Fibroblast of mammary gland (primary cell): ENCODE measurements around the gene DTX2.

Experiments
- DNase-seq: peaks from one replicate; pipeline ENCODE4 v3.0.0-alpha.2; 2010; ENCODE audit warnings: low read depth
- H3K4me3 ChIP-seq: 2 replicates; pipeline ENCODE4 v1.5.1; 2011; ENCODE audit warnings: low read depth, mild to moderate bottlenecking, low read length, moderate library complexity; ENCODE audit not compliant: control insufficient read depth
- TF ChIP-seq, protein P1 (sequence below): conservative IDR thresholded peaks from 2 replicates; pipeline ENCODE4 v1.5.1; 2011; ENCODE audit warnings: low read depth, low read length, inconsistent platforms; ENCODE audit not compliant: control insufficient read depth, insufficient read depth

The DTX2 gene

GRCh38 chr7:76426246-76426645 lies 35.3 kb upstream of the DTX2 start:
- TF ChIP-seq, protein P1, sequence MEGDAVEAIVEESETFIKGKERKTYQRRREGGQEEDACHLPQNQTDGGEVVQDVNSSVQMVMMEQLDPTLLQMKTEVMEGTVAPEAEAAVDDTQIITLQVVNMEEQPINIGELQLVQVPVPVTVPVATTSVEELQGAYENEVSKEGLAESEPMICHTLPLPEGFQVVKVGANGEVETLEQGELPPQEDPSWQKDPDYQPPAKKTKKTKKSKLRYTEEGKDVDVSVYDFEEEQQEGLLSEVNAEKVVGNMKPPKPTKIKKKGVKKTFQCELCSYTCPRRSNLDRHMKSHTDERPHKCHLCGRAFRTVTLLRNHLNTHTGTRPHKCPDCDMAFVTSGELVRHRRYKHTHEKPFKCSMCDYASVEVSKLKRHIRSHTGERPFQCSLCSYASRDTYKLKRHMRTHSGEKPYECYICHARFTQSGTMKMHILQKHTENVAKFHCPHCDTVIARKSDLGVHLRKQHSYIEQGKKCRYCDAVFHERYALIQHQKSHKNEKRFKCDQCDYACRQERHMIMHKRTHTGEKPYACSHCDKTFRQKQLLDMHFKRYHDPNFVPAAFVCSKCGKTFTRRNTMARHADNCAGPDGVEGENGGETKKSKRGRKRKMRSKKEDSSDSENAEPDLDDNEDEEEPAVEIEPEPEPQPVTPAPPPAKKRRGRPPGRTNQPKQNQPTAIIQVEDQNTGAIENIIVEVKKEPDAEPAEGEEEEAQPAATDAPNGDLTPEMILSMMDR = no peak
- no peak for DNase-seq
- H3K4me3 ChIP-seq = no peak overlapping the region

GRCh38 chr7:76427635-76428034 lies 33.9 kb upstream of the DTX2 start:
- no peak overlapping the region for H3K4me3 ChIP-seq
- no peak for DNase-seq

GRCh38 chr7:76428149-76428823 lies 33.2 kb upstream of the DTX2 start:
- no peak for DNase-seq
- H3K4me3 ChIP-seq = no peak overlapping the region
- TF ChIP-seq, protein P1 = no peak

More at GRCh38 chr7:76427635-76428034, 33.9 kb upstream of the DTX2 start:
- TF ChIP-seq, protein P1 = no peak

GRCh38 chr7:76428868-76429805 lies 32.4 kb upstream of the DTX2 start:
- DNase-seq = peak; percentile 34
- TF ChIP-seq, protein P1 = no peak
- H3K4me3 ChIP-seq = no peak overlapping the region

- no peak for DNase-seq
- H3K4me3 ChIP-seq = no peak overlapping the region
- TF ChIP-seq, protein P1 = no peak
Observed at GRCh38 chr7:76430211-76430610, 31.3 kb upstream of the DTX2 start.

- no peak overlapping the region for H3K4me3 ChIP-seq
- no peak for DNase-seq
- TF ChIP-seq, protein P1 = no peak
Observed at GRCh38 chr7:76430836-76431235, 30.7 kb upstream of the DTX2 start.
